DND-41 (cell line): ENCODE data around the gene IQSEC1.

ENCODE experiments used
- EZH2 ChIP-seq: IDR thresholded peaks from 3 replicates; pipeline ENCODE4 v1.6.1; 2012; ENCODE audit warnings: borderline replicate concordance, low read depth, mild to moderate bottlenecking, moderate library complexity, low read length, inconsistent platforms; ENCODE audit not compliant: severe bottlenecking
- TF ChIP-seq, protein P1 (sequence below): IDR thresholded peaks from 2 replicates; pipeline ENCODE4 v1.5.1; 2012; ENCODE audit warnings: borderline replicate concordance, low read length, moderate library complexity, mild to moderate bottlenecking; ENCODE audit not compliant: poor library complexity, severe bottlenecking; ENCODE audit errors: extremely low read depth

DNA sequence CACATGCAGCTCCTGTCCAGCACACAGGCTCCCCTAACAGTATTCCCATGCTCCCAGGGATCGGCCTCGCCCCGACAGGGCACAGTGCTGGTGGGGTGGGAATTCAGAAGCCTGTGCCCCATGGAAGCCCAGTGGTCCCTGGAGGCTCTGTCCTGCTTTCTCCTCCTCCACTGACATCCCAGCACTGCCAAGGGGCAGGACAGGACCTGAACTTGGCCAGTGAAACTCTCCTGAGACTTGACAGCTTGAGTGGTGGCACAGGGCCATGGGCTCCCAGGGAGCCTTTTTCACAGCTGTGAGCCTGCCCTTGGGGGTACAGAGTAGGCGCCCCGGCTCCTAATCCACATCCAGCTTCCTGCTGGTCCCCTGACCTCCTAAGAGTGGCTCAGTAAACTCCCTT, 38.4 kb downstream of the IQSEC1 start:
- TF ChIP-seq, protein P1, sequence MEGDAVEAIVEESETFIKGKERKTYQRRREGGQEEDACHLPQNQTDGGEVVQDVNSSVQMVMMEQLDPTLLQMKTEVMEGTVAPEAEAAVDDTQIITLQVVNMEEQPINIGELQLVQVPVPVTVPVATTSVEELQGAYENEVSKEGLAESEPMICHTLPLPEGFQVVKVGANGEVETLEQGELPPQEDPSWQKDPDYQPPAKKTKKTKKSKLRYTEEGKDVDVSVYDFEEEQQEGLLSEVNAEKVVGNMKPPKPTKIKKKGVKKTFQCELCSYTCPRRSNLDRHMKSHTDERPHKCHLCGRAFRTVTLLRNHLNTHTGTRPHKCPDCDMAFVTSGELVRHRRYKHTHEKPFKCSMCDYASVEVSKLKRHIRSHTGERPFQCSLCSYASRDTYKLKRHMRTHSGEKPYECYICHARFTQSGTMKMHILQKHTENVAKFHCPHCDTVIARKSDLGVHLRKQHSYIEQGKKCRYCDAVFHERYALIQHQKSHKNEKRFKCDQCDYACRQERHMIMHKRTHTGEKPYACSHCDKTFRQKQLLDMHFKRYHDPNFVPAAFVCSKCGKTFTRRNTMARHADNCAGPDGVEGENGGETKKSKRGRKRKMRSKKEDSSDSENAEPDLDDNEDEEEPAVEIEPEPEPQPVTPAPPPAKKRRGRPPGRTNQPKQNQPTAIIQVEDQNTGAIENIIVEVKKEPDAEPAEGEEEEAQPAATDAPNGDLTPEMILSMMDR, result no peak
- TF ChIP-seq EZH2, result no peak
